Anterior cingulate cortex (tissue), 58 donors: ENCODE data around the gene NDUFV1.
"Not testable (repeated sequence)": the region's sequence is repeated elsewhere in the genome, so short reads cannot be mapped to it uniquely, and the experiment has no call there.

Source experiments
- DNase-seq, 58 donors: peaks; one replicate each; lab custom pipeline; 2025; lab: John Stamatoyannopoulos, UW

NDUFV1 gene

DNA sequence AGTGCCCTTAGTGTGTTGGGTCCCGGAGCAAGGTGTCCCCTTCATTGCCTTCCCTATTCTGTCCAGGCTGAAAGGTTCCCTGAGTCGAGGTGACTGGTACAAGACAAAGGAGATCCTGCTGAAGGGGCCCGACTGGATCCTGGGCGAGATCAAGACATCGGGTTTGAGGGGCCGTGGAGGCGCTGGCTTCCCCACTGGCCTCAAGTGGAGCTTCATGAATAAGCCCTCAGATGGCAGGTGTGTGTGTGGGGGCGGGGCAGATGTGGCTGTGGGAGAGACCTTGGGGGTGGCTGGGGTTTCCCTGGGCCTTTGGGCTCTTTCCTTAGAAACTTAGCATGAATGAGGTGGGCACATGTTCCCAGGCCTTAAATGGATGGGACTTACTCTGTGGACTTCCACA lies 1.8 kb downstream of the NDUFV1 start:
- DNase-seq: no peak

DNA sequence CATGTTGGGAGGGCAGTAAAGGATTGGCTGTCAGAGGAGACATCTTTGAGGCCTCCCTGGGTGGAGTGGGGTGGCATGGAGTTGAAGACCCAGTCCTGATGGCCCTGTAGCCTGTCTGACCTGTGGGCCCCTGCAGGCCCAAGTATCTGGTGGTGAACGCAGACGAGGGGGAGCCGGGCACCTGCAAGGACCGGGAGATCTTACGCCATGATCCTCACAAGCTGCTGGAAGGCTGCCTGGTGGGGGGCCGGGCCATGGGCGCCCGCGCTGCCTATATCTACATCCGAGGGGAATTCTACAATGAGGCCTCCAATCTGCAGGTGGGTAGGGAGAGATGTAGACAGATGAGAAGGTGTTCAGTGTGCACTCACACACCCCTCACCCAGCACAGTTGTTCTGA lies 2.6 kb downstream of the NDUFV1 start:
- DNase-seq: no peak

DNA sequence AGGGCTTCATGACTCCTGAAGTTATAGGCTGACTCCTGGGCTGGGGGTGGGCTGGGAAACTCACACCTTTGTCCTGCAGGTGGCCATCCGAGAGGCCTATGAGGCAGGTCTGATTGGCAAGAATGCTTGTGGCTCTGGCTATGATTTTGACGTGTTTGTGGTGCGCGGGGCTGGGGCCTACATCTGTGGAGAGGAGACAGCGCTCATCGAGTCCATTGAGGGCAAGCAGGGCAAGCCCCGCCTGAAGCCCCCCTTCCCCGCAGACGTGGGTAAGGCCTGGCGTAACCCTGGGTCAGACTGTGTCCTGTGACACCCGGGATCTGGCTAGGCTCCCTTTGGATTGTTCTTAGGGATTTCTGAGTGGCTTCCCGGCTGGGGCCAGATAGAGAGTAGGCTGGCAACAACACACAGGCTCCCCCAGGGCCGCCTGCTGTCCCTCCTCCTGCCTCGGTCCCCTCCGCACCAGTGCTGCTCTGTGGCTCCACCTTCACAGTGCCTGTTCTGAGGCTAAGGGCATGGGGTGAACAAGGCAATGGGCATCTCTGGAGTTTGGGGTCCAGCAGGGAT lies 3.6 kb downstream of the NDUFV1 start:
- no peak for DNase-seq

DNA sequence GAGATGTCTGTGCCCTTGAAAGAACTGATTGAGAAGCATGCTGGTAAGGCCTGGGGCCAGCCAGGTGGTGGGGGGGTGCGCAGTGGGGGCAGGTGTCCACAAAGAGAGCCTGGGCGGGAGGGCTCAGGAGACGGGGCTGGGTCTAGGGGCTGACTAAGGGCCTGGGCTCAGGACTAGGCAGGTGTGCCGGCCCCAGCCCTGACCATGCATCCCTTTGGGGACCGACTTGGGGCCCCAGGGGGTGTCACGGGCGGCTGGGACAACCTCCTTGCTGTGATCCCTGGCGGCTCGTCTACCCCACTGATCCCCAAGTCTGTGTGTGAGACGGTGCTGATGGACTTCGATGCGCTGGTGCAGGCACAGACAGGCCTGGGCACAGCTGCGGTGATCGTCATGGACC lies 4.4 kb downstream of the NDUFV1 start:
- DNase-seq: no peak

DNA sequence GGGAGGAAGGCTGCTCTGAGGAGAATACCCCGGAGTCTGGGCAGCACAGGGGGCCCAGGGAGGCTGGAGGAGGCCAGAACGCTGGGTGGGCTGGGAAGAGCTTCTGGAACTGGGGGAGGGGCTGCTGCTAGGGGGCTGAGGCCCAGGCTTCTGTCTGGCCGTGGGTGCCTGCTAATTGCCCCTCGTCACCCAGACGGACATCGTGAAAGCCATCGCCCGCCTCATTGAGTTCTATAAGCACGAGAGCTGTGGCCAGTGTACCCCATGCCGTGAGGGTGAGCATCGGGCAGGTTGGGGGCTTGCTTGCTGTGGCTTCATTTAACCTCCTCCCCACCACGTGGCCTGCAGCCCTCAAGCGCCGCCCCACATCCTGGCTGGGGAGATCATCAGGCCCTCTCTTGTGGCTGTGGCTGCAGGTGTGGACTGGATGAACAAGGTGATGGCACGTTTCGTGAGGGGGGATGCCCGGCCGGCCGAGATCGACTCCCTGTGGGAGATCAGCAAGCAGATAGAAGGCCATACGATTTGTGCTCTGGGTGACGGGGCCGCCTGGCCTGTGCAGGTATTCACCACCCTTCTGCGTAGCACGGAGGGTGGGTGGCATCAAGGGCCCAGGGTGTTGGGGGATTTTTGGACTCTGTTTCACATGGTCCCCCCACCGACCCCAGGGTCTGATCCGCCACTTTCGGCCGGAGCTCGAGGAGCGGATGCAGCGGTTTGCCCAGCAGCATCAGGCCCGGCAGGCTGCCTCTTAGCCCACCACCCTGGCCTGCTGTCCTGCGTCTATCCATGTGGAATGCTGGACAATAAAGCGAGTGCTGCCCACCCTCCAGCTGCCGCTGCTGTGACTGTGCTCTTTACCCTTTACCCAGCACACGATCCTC lies 5.2 kb downstream of the NDUFV1 start:
- DNase-seq: no peak

DNA sequence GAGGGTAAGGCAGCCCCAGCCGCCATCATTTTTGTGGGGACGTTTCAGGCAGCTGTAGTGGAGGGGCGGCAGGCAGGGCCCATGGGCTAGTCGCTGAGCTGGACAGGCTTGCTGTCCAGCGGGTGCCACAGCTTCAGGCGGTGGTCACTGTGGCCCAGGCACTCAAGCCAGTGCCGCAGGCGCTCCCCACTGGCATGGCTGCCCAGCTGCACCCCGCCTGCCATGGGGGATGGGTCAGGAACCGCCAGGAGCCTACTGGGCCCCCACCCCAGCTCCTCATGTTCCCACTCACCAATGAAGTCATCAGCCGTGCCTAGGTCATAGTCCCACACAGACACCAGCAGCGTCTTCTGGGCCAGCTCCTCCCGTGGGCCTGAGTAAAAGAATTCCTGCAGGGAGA lies 6.0 kb downstream of the NDUFV1 start:
- no peak for DNase-seq

DNA sequence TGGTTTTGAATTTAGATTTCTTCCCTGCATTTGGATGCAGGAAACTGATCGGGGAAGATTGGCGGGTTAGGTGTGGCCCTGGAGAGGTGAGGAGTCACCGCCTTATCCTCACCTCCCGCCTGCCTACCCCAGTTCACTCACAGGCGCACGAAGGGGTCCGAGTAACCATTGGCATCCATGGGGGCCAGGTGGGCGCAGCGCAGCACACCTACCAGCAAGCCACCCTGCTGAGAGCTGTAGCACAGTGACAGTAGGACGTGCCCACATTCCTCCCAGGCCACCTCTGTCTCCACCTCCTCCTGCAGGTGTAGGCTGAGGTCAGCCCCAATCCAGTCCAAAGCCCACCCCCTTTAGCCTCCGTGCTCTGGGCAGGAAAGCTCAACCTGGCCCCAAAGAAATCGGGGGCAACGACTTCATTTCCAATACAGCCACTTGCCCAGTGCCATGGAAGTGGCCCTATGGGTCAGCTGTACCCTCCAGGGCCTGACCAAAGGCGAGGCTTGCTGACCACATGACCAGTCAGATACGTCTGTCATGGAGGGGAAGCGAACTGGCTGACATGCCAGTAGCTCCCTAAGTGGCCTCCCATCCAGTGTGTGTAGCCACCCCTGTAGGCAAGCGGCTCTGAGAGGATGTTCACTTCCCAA lies 6.7 kb downstream of the NDUFV1 start:
- DNase-seq: no peak

DNA sequence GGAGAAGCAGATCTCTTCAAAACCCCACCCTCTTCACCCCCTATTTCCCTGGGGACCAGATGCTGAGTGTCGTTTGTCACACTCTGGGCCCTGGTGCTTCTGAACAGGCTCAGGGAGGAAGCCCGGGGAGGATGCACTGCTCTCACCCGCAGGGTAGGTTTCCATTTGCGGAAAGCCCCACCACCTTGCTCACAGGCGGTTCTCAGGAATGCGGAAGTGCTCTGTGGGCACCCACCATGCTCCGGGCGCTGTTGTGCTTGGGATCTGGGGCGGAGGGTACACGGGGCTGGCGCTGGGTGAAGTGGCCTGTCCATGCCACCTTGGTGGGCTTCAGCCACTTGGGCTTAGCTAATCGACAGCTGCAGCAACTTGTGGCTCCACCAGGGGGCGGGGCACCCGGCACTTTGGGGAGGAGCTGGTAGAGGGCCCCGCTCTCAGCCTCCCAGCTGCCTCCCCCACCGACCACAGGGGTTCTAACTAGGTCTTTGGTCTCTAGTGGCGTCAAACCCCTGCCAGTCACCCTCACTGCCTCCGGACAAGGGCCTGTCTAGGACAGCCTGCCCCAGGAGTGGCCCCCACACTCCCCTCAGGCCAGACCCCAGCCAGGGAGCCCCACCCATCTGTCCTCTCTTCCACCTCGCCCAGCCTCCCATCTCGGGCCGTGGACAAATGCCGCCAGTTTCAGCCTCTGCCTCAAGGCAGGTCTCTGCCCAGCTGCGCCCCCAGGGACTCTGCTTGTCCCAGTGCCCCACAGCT lies 7.4 kb downstream of the NDUFV1 start:
- DNase-seq: peak in 11 of 58 donors; percentile 10 to 49 (median 26)

DNA sequence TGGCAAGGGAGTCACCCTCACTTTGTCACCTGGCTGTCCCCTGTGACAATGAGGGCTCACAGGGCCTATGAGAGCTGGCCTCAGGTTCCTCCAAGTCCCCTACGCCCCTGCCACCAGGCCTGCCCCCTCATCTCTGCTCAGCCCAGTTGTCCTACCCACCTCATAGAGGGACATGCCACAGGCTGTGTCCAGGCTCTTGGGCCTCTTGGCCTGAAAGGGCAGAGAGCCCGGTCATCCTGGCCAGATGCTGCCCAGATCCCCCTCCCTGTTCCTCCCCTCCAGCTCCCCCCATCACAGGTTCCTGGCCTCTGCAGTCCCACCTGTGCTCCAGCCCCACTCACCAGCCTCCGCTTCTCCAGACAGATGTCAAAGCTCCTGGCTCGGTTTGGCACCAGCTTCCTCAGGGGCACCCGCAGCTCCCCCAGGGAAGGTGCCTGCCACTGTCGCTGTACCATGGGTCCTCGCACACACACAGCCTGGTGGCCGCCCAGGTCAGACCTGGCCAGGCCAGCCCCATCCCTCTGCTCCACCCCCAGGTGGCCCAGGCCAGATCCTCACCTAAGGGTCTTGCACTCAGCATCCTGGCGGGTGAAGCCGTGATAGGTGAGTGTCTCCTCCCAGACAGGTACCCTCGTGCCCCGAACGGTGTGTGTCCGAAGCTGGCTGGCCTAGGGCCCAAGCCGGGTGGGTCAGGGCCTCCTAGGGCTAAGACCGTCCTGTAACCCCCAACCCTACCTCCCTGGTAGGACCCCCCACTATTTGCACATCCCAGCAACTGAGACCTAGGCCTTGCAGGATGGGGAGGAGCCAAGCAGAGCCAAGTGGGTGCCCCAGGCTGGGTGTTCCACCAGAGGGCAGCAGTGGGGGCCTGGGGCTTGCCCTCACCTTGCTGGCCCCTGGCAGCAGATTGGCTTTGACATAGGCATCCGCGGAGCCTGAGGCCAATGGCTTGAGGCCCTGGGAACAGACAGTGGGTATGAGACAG lies 8.3 kb downstream of the NDUFV1 start:
- DNase-seq: no peak

DNA sequence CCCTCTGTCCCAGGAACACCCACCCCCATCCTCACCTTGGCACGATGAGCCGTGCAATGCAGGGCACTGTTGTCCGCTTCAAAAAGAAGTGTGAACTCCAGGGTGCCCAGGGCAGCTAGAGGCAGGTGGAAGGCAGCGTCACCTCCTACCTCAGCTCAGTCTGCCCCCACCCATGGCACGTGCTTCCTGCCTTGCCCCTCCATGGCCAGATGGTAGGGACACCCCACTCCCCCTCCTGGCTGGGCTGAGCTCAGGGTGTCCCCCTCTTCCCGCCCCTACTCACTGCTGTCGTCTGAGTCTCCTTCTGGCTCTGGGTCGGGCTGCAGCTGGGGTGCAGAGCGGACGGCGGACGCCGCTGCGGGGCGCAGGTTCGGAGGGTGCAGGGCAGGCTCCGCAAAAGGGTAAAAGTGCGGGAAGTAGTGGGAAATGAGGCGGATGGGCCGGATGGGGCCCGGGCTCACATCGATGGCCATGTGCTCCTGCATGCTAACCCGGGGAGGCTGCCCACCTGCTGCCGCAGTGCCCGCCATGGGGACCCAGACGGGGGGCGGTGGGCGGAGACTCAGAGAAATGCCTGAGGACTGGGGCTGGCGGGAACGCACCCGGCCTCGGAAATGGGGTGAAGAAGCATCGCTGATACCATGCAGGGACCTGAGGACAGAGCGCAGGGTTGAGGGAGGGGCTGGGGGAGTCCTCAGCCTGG lies 9.1 kb downstream of the NDUFV1 start:
- no peak for DNase-seq

DNA sequence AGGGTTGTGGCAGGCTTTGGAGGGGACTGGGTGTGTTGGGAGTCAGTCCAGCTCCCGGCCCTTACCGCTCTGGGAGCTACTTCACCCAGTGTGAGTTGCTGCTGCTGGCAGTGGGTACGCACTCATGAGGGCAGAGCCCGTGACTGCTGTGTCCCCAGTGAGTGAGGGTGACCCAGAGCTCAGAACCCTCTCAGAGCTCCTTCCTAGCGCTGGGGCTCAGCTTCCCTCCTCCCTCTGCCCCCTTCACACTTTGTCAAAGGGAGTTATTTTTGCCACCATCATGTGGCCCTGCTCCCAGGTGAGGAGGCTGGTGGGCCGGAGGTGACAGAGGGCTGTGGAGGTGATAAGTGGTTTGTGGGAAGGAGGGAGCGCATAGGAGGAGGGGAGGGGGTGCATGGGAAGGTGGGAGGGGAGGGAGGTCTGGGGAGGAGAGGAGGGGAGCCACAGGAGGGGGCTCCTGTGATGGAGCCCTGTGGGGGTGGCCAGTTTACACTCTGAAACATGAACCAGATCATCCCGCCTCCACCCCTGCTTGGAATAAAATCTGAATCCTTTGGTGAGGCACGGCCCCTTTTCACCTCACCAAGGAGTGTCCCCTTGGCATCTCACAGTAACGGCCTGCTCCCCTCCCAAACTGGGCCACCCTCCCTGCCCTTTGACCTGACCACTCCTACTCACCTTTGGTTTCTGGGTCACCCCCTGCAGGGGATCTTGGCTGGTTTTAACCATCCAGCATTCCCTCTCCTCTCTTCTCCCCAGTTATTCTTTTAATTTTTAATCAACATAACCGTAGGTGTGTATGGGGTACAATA lies 9.9 kb downstream of the NDUFV1 start:
- DNase-seq: no peak

DNA sequence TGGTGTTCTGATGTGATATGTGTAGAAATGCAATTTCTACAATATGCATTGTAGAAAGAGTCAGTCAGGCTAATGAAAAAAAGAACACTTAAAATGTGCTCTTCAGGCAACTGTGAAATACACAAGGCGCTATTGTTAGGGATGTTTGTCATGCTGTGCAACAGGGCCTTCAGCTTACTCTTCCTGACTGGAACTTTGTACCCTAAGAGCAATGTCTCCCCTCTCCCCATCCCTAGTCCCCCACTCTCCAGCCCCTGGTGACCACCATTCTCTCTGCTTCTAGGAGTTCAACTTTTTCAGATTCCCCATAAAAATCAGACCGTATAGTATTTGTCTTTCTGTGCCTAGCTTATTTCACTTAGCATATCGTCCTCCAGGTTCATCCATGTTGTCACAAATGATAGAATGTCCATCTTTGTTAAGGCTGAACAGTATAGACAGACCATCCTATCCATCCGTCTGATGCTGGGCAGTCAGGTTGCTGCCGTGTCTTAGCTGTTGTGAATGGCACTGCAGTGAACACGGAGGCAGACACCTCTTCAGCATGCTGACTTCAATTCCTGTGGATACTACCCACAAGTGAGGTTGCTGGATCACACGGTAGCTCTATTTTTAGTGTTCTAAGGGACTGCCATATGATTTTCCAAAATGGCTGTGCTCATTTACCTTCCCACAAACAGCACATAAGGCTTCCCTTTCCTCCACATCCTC lies 10.7 kb downstream of the NDUFV1 start:
- no peak for DNase-seq

DNA sequence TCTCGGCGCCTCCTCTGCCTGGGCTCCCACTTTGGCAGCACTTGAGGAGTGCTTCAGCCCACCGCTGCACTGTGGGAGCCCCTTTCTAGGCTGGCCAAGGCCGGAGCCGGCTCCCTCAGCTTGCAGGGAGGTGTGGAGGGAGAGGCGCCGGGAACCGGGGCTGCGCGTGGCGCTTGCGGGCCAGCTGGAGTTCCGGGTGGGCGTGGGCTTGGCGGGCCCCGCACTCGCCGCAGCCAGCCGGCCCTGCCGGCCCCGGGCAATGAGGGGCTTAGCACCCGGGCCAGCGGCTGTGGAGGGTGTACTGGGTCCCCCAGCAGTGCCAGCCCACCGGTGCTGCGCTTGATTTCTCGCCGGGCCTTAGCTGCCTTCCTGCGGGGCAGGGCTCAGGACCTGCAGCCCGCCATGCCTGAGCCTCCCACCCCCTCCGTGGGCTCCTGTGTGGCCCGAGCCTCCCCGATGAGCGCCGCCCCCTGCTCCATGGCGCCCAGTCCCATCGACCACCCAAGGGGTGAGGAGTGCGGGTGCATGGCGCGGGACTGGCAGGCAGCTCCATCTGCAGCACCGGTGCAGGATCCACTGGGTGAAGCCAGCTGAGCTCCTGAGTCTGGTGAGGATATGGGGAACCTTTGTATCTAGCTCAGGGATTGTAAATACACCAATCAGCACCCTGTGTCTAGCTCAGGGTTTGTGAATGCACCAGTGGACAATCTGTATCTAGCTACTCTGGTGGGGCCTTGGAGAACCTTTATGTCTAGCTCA lies 12.3 kb downstream of the NDUFV1 start:
- not testable (repeated sequence) for DNase-seq

DNA sequence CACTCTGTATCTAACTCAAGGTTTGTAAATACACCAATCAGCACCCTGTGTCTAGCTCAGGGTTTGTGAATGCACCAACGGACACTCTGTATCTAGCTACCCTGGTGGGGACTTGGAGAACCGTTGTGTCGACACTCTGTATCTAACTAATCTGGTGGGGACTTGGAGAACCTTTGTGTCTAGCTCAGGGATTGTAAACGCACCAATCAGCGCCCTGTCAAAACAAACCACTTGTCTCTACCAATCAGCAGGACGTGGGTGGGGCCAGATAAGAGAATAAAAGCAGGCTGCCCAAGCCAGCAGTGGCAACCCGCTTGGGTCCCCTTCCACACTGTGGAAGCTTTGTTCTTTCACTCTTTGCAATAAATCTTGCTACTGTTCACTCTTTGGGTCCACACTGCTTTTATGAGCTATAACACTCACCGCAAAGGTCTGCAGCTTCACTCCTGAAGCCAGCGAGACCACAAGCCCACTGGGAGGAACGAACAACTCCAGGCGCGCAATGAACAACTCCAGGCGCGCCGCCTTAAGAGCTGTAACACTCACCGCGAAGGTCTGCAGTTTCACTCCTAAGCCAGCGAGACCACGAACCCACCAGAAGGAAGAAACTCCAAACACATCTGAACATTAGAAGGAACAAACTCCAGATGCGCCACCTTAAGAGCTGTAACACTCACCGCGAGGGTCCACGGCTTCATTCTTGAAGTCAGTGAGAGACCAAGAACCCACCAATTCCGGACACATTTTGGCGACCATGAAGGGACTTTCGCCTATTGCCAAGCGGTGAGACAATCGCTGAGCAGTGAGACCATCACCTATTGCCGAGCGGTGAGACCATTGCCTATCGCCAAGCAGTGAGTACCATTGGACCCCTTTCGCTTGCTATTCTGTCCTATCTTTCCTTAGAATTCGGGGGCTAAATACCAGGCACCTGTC lies 13.2 kb downstream of the NDUFV1 start:
- not testable (repeated sequence) for DNase-seq

DNA sequence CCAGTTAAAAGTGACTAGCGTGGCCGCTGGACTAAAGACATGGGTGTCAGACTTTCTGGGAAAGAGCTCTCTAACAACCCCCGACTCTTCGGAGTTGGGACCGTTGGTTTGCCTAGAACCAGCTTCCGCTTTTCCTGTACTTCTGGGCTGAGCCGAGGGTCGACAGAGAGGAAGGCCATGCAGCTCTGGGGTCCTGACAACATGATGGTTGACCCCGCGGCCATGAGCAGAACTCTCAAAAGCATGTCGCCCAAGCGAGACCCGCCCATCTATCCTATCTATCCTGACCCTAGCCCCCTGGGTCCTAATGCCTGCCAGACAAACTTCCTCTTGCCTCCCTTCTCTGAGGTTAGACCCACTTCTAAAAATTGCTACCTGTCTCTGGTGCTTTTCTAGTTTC lies 13.9 kb downstream of the NDUFV1 start:
- not testable (repeated sequence) for DNase-seq

DNA sequence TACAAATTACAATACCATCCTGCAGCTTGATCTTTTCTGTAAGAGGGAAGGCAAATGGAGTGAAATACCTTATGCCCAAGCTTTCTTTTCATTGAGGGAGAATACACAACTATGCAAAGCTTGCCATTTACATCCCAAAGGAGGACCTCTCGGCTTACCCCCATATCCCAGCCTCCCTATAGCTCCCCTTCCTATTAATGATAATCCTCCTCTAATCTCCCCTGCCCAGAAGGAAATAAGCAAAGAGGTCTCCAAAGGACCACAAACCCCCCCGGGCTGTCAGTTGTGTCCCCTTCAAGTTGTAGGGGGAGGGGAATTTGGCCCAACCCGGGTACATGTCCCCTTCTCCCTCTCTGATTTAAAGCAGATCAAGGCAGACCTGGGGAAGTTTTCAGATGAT lies 15.2 kb downstream of the NDUFV1 start:
- not testable (repeated sequence) for DNase-seq
